Motor neuron (in vitro differentiated cells): ENCODE results near the gene SAMD4A. TPM values are rescaled to one million over a fixed set of nuclear protein-coding genes. Genes with fewer than 3 reads are reported as not detected.

Experiments
- ATAC-seq, 8 experiments: fragments of 200-7000 bp; cut with Tn5 transposase; replicated peaks in 6 of 8; 2 replicates each; pipeline ENCODE4 v1.8.0; 2021; ENCODE audit warnings: mild to moderate bottlenecking in 8 of 8, moderate library complexity in 8 of 8
- H3K27ac ChIP-seq, 2 donors: fragments of 250-450 bp; sonication (Bioruptor Pico); 2 replicates each; pipeline ENCODE4 v1.9.0; 2021; ENCODE audit warnings: antibody characterized with exemption in 2 of 2, mild to moderate bottlenecking in 2 of 2, moderate library complexity in 1 of 2
- H3K4me1 ChIP-seq, 2 donors: fragments of 250-450 bp; sonication (Bioruptor Pico); replicated peaks in 1 of 2; 2 replicates each; pipeline ENCODE4 v1.6.1; 2021; ENCODE audit warnings: antibody characterized with exemption in 2 of 2, mild to moderate bottlenecking in 2 of 2, moderate library complexity in 1 of 2
- H3K4me3 ChIP-seq, 5 donors: fragments of 250-450 bp; sonication (Bioruptor Pico); 2 replicates each; pipeline ENCODE4 v1.9.0; 2021; ENCODE audit warnings: antibody characterized with exemption in 5 of 5, mild to moderate bottlenecking in 5 of 5, moderate library complexity in 4 of 5
- WGBS, 10 experiments: fragments of 450-650 bp; shearing (Covaris generic); methylation state at CpG; one replicate each; pipeline ENCODE4 v1.0.0; 2022; 5-methylcytosine and 5-hydroxymethylcytosine counted together
- in situ Hi-C, 9 experiments: fragments of 400-800 bp; cut with MboI; loops; one replicate each; pipeline ENCODE4 v1.15.0; 2021; ENCODE audit warnings: low sequenced_read_pairs in 9 of 9, low pct_unique_long_range_greater_than_20kb in 2 of 9; ENCODE audit not compliant: unreplicated experiment in 9 of 9
- total RNA-seq, 8 experiments: library from RNA; unstranded; fragments of 300-600 nt; gene quantifications; 2 replicates each; pipeline versions ENCODE4 v1.2.3 to v1.2.4, GENCODE V29; 2022

Gene SAMD4A
- total RNA-seq, 8 experiments from 2014 or later: 2.1 to 38.6 (median 9.9) TPM

GRCh38 chr14:54629635-54630360 lies 62.9 kb downstream of the SAMD4A start:
- Histone ChIP-seq H3K4me3 (no peak overlapping the region), H3K27ac (no peak overlapping the region), H3K4me1 (peaks cover 14 to 24% of the 10 kb centered on the region in 2 donors)
- in situ Hi-C loops: no loop called here
- ATAC-seq: peak in 1 of 8 experiments; percentile 42
- WGBS, 10 experiments: 44 to 80% (median 73%) methylated on average over 1 to 3 of the region's 3 CpGs

GRCh38 chr14:54631016-54631415 lies 64.1 kb downstream of the SAMD4A start:
- no peak overlapping the region for H3K27ac ChIP-seq

GRCh38 chr14:54632452-54632851 lies 65.5 kb downstream of the SAMD4A start:
- in situ Hi-C loops: no loop called here
- Histone ChIP-seq H3K27ac (no peak overlapping the region), H3K4me1 (peaks cover 9 to 10% of the 10 kb centered on the region in 2 donors), H3K4me3 (no peak overlapping the region)
- no peak for ATAC-seq
- WGBS, 10 experiments: 100% methylated on average over 1 of the region's 1 CpG; no CpG with 5 or more reads in 3 of the 10 experiments

More at GRCh38 chr14:54631016-54631415, 64.1 kb downstream of the SAMD4A start:
- in situ Hi-C loops: no loop called here
- Histone ChIP-seq H3K4me1 (peaks cover 14% of the 10 kb centered on the region in 2 donors), H3K4me3 (no peak overlapping the region)
- WGBS, 10 experiments: 11 to 50% (median 30%) methylated on average over 1 of the region's 1 CpG; no CpG with 5 or more reads in 5 of the 10 experiments
- no peak for ATAC-seq

GRCh38 chr14:54633076-54633475 lies 66.1 kb downstream of the SAMD4A start:
- in situ Hi-C loops: no loop called here
- Histone ChIP-seq H3K27ac (no peak overlapping the region), H3K4me1 (peaks cover 9% of the 10 kb centered on the region in 2 donors), H3K4me3 (no peak overlapping the region)
- ATAC-seq: no peak
- whole genome bisulfite sequencing, 10 experiments: 77 to 100% (median 95%) methylated on average over 1 to 4 of the region's 4 CpGs; no CpG with 5 or more reads in 5 of the 10 experiments

- WGBS, 10 experiments: 49 to 100% (median 80%) methylated on average over 2 to 8 of the region's 8 CpGs
- no peak overlapping the region for H3K27ac ChIP-seq
- in situ Hi-C loops: no loop called here
- no peak overlapping the region for H3K4me3 ChIP-seq
- H3K4me1 ChIP-seq: peaks cover 9 to 13% of the 10 kb centered on the region in 2 donors
- peak; percentile 46 to 73 (median 59) for ATAC-seq
Observed at GRCh38 chr14:54637270-54638134, 70.6 kb downstream of the SAMD4A start.

GRCh38 chr14:54638135-54638446 lies 71.2 kb downstream of the SAMD4A start:
- in situ Hi-C loops: no loop called here
- Histone ChIP-seq H3K27ac (no peak overlapping the region), H3K4me1 (peaks cover 9 to 13% of the 10 kb centered on the region in 2 donors), H3K4me3 (no peak overlapping the region)
- ATAC-seq: peak; percentile 75 to 99 (median 96)
- WGBS, 10 experiments: 0 to 100% (median 19%) methylated on average over 1 to 6 of the region's 6 CpGs; no CpG with 5 or more reads in 2 of the 10 experiments

GRCh38 chr14:54639611-54640010 lies 72.7 kb downstream of the SAMD4A start:
- ATAC-seq: no peak
- WGBS, 10 experiments: 17 to 100% (median 62%) methylated on average over 1 to 2 of the region's 2 CpGs; no CpG with 5 or more reads in 4 of the 10 experiments
- in situ Hi-C loops: no loop called here
- Histone ChIP-seq H3K4me1 (peaks cover 9 to 13% of the 10 kb centered on the region in 2 donors), H3K27ac (no peak overlapping the region), H3K4me3 (no peak overlapping the region)

GRCh38 chr14:54640506-54640905 lies 73.6 kb downstream of the SAMD4A start:
- ATAC-seq: peak in 1 of 8 experiments; percentile 19

GRCh38 chr14:54642121-54642520 lies 75.2 kb downstream of the SAMD4A start:
- Histone ChIP-seq H3K27ac (no peak overlapping the region), H3K4me3 (no peak overlapping the region), H3K4me1 (peaks cover 9 to 13% of the 10 kb centered on the region in 2 donors)
- 67 to 95% (median 71%) methylated on average over 1 to 2 of the region's 2 CpGs; no CpG with 5 or more reads in 7 of the 10 experiments for WGBS, 10 experiments
- no peak for ATAC-seq
- in situ Hi-C loops: no loop called here

More at GRCh38 chr14:54640506-54640905, 73.6 kb downstream of the SAMD4A start:
- peaks cover 9 to 13% of the 10 kb centered on the region in 2 donors for H3K4me1 ChIP-seq
- in situ Hi-C loops: no loop called here
- H3K4me3 ChIP-seq: no peak overlapping the region
- H3K27ac ChIP-seq: no peak overlapping the region
- WGBS, 10 experiments: 29 to 100% (median 81%) methylated on average over 1 to 8 of the region's 8 CpGs; no CpG with 5 or more reads in 2 of the 10 experiments

- Histone ChIP-seq H3K4me1 (peaks cover 2 to 7% of the 10 kb centered on the region in 2 donors), H3K27ac (no peak overlapping the region), H3K4me3 (no peak overlapping the region)
- in situ Hi-C loops: no loop called here
- ATAC-seq: peak in 2 of 8 experiments; percentile 37 to 41
- 38 to 100% (median 80%) methylated on average over 1 to 9 of the region's 9 CpGs; no CpG with 5 or more reads in 1 of the 10 experiments for WGBS, 10 experiments
Observed at GRCh38 chr14:54642801-54643695, 76.1 kb downstream of the SAMD4A start.

- peak in 1 of 8 experiments; percentile 21 for ATAC-seq
- Histone ChIP-seq H3K4me1 (no peaks in the 10 kb centered on the region), H3K27ac (no peak overlapping the region), H3K4me3 (no peak overlapping the region)
- WGBS, 10 experiments: 53 to 100% (median 73%) methylated on average over 1 to 4 of the region's 5 CpGs; no CpG with 5 or more reads in 3 of the 10 experiments
- in situ Hi-C loops: no loop called here
Observed at GRCh38 chr14:54643696-54644176, 76.8 kb downstream of the SAMD4A start.

GRCh38 chr14:54645639-54646038 lies 78.7 kb downstream of the SAMD4A start:
- H3K4me3 ChIP-seq: no peak overlapping the region
- 28 to 100% (median 89%) methylated on average over 3 of the region's 3 CpGs; no CpG with 5 or more reads in 1 of the 10 experiments for WGBS, 10 experiments

More at GRCh38 chr14:54645639-54646038, 78.7 kb downstream of the SAMD4A start:
- in situ Hi-C loops: no loop called here
- Histone ChIP-seq H3K27ac (no peak overlapping the region), H3K4me1 (peaks cover 0 to 5% of the 10 kb centered on the region in 2 donors)
- no peak for ATAC-seq
